Spleen (tissue), 11 donors: ENCODE results near the gene EBPL. TPM values are rescaled to one million over a fixed set of nuclear protein-coding genes. Genes with fewer than 3 reads are reported as not detected.
A peak's percentile ranks its signal among the peaks of the same experiment; 100 is the strongest.
"Not testable (repeated sequence)": the region's sequence is repeated elsewhere in the genome, so short reads cannot be mapped to it uniquely, and the experiment has no call there.

Source experiments
- DNase-seq: peaks from one replicate; pipeline ENCODE4 v3.0.0-alpha.2; 2020
- H3K27ac ChIP-seq, 8 donors: fragments of 200-600 bp; sonication (generic) in 7 of 8; 1 replicate in 4 of 8; 2 replicates in 4 of 8; pipeline versions ENCODE4 v1.5.0 to v1.8.0; 2016 to 2021; ENCODE audit warnings: inconsistent platforms in 4 of 8, mild to moderate bottlenecking in 4 of 8, moderate library complexity in 1 of 8
- H3K27me3 ChIP-seq, 7 donors: fragments of 200-600 bp; sonication (generic) in 6 of 7; replicated peaks in 1 of 7; 1 replicate in 4 of 7; 2 replicates in 3 of 7; pipeline versions ENCODE4 v1.5.0 to v1.8.0; 2016 to 2021; ENCODE audit warnings: inconsistent platforms in 3 of 7, mild to moderate bottlenecking in 1 of 7
- H3K36me3 ChIP-seq, 6 donors: fragments of 200-600 bp; sonication (generic) in 5 of 6; 1 replicate in 4 of 6; 2 replicates in 2 of 6; pipeline versions ENCODE4 v1.5.0 to v1.8.0; 2016 to 2021; ENCODE audit warnings: inconsistent platforms in 2 of 6
- H3K4me1 ChIP-seq, 6 donors: fragments of 200-600 bp; sonication (generic) in 5 of 6; 1 replicate in 3 of 6; 2 replicates in 3 of 6; pipeline versions ENCODE4 v1.5.0 to v1.8.0; 2016 to 2021; ENCODE audit warnings: inconsistent platforms in 3 of 6
- H3K4me3 ChIP-seq, 8 donors: fragments of 200-600 bp; sonication (generic) in 7 of 8; 1 replicate in 4 of 8; 2 replicates in 4 of 8; pipeline versions ENCODE4 v1.5.0 to v1.8.0; 2016 to 2021; ENCODE audit warnings: inconsistent platforms in 4 of 8, mild to moderate bottlenecking in 4 of 8, moderate library complexity in 2 of 8
- H3K9me3 ChIP-seq, 8 donors: fragments of 200-600 bp; sonication (generic) in 7 of 8; 1 replicate in 4 of 8; 2 replicates in 4 of 8; pipeline versions ENCODE4 v1.5.0 to v1.8.0; 2016 to 2021; ENCODE audit warnings: inconsistent platforms in 4 of 8
- POLR2A ChIP-seq, 3 donors: fragments of 450-650 bp; IDR thresholded peaks; one replicate each; pipeline ENCODE4 v1.5.1; 2017; ENCODE audit warnings: antibody characterized with exemption in 3 of 3, mild to moderate bottlenecking in 1 of 3
- POLR2AphosphoS5 ChIP-seq, 3 donors: sonication (generic); formaldehyde crosslinking; IDR thresholded peaks; one replicate each; pipeline ENCODE4 v1.5.1; 2017; ENCODE audit warnings: antibody characterized with exemption in 3 of 3
- WGBS, 5 donors: extraction: QIAGEN DNeasy Blood & Tissue Kit in 3 of 5; methylation state at CpG; one replicate each; pipeline versions ENCODE4 v1.1.5 to v1.1.7; 2013 to 2018; 5-methylcytosine and 5-hydroxymethylcytosine counted together
- intact Hi-C: fragments of 100-400 bp; cut with DNase I; formaldehyde crosslinking; loops from one replicate; pipeline ENCODE4 v1.15.0; 2023; ENCODE audit warnings: low total_unique reads
- polyA plus RNA-seq, 3 donors: library from polyadenylated mRNA; stranded (reverse); fragments of 200-250 nt; gene quantifications; one replicate each; pipeline ENCODE4 v1.2.1, GENCODE V29; 2013
- total RNA-seq, 7 donors: library from RNA; depleted of rRNA in 3 of 7; stranded (reverse); fragments of >200 nt in 3 of 7; fragmentation: NEBNext Ultra II Directional in 4 of 7; extraction: Animal tissue kit (Norgen Biotek cat#: 25700) in 4 of 7; gene quantifications; one replicate each; pipeline versions ENCODE4 v1.1.0 to v1.2.1, GENCODE V29; 2016 to 2021
- TF ChIP-seq, protein P1 (sequence below), 11 experiments: fragments of 200-600 bp in 7 of 11; fragments of 450-650 bp in 4 of 11; sonication (generic) in 4 of 11; IDR thresholded peaks in 8 of 11; conservative IDR thresholded peaks in 3 of 11; 1 replicate in 7 of 11; 2 replicates in 4 of 11; pipeline versions ENCODE4 v1.4.0 to v1.8.0; 2016 to 2021; ENCODE audit warnings: antibody characterized with exemption in 11 of 11, inconsistent platforms in 4 of 11, mild to moderate bottlenecking in 1 of 11
- donor health status: healthy with polysubstance abuse.
- donor health status: DM: no; HTN: no; CAD: no; lungs with moderate emphysema.
- donor health status: DM: no; HTN: no; CAD: no.
- donor health status: Bipolar disorder and iron deficiency.
- donor health status: healthy.
- donor health status: DM: no; HTN: no; CAD: no.
- donor health status: DM: yes; HTN: yes; CAD: no.

EBPL gene
- total and polyA plus RNA-seq, 10 donors: 20.1 to 69.4 (median 33.8) TPM

DNA sequence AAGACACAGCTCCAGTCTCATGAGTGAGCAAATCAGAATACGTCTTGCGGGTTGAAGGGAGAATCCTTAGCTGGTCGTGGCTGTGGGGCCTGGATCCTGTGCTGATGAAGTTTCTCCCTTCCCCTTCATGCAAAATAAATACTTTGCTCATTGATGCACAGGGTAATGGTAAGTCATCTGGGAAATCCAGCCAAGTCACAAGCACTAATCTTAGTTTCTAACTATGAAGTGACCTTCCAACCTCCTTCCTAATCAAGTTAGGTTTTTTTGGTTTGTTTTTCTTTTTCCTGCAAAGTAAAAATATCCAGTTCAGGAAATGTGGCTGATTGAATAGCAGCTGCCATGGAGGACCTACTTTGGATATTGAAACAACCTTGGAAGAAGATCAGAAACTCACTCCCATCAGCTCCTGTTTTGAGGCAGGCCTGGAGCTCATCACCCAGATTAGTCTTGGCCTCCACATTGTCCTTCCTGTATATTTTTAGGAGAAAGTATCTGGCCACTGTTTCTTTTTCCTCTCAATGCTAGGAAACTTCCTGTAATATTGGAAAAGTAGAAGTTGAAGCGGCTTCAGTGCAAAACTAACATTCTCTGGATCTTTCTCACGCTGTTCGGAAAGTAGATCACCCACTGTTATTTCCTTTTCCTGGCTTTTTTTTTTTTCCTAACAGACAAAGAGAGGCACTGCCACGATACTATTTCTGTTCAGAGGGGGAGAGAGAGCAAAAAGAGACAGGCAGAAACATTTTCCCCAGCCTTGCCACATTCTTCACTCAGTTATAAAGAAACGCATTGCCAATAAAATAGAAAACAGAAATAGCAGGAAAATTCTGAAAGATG, 75.2 kb downstream of the EBPL start:
- no peak for DNase-seq
- WGBS, 5 donors: 42 to 55% (median 50%) methylated on average over 8 of the region's 8 CpGs
- Histone ChIP-seq H3K27me3 (no peaks in the 10 kb centered on the region), H3K36me3 (no peaks in the 10 kb centered on the region), H3K27ac (peak overlapping the region; percentile 33 to 78 (median 61)), H3K9me3 (peaks cover 0 to 10% (median 5%) of the 10 kb centered on the region in 8 donors), H3K4me1 (peaks cover 0 to 32% (median 12%) of the 10 kb centered on the region in 6 donors), H3K4me3 (no peak overlapping the region)
- intact Hi-C loops: no loop called here
- TF ChIP-seq, protein P1, sequence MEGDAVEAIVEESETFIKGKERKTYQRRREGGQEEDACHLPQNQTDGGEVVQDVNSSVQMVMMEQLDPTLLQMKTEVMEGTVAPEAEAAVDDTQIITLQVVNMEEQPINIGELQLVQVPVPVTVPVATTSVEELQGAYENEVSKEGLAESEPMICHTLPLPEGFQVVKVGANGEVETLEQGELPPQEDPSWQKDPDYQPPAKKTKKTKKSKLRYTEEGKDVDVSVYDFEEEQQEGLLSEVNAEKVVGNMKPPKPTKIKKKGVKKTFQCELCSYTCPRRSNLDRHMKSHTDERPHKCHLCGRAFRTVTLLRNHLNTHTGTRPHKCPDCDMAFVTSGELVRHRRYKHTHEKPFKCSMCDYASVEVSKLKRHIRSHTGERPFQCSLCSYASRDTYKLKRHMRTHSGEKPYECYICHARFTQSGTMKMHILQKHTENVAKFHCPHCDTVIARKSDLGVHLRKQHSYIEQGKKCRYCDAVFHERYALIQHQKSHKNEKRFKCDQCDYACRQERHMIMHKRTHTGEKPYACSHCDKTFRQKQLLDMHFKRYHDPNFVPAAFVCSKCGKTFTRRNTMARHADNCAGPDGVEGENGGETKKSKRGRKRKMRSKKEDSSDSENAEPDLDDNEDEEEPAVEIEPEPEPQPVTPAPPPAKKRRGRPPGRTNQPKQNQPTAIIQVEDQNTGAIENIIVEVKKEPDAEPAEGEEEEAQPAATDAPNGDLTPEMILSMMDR (IDR thresholded peaks at IDR 0.05 in 8 of 11, conservative IDR thresholded peaks at IDR 0.05 in 3 of 11): no peak
- no peak for TF ChIP-seq POLR2AphosphoS5 (IDR thresholded peaks at IDR 0.05)
- no peak for TF ChIP-seq POLR2A (IDR thresholded peaks at IDR 0.05)

DNA sequence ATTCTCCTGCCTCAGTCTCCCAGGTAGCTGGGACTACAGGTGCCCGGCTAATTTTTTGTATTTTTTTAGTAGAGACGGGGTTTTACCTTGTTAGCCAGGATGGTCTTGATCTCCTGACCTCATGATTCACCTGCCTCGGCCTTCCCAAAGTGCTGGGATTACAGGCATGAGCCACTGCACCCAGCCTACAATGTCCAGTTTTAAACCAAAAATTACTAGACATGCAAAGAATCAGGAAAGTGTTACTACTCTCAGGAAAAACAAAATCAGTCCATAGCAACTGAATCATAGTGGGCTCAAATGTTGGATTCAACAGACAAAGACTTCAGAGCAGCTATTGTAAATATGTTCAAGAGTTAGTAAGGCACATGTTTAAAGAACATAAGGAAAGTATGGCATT, 79.2 kb downstream of the EBPL start:
- H3K9me3 ChIP-seq, H3K27ac ChIP-seq, intact Hi-C loops, H3K27me3 ChIP-seq, H3K4me3 ChIP-seq, DNase-seq, H3K36me3 ChIP-seq: not testable (repeated sequence)
- peaks cover 5 to 39% (median 21%) of the 10 kb centered on the region in 6 donors for H3K4me1 ChIP-seq
- 87 to 97% (median 97%) methylated on average over 3 of the region's 3 CpGs for WGBS, 5 donors

Other genes starting within 250 kb of the EBPL start
- gene CAB39L, start 247.4 kb downstream of the EBPL start, total RNA-seq: 1 to 10 TPM; 5.0 to 7.5 (median 6.2) TPM
- 1 to 10 TPM; 1.6 to 3.2 (median 2.0) TPM for gene CAB39L, start 247.4 kb downstream of the EBPL start, polyA plus RNA-seq
- 10 to 100 TPM; 18.7 to 26.7 (median 21.9) TPM for gene SETDB2, start 247.2 kb downstream of the EBPL start, total RNA-seq
- 1 to 10 TPM; 5.4 to 6.4 (median 6.1) TPM for gene SETDB2, start 247.2 kb downstream of the EBPL start, polyA plus RNA-seq
- gene PHF11, start 195.5 kb downstream of the EBPL start, total RNA-seq: 10 to 100 TPM; 50.5 to 78.6 (median 67.0) TPM
- gene PHF11, start 195.5 kb downstream of the EBPL start, polyA plus RNA-seq: 100 to 1,000 TPM in 1 of 3 donors, 10 to 100 TPM in 2; 85.9 to 117 (median 85.9) TPM
- 10 to 100 TPM; 19.4 to 30.9 (median 29.3) TPM for gene RCBTB1, start 105.9 kb downstream of the EBPL start, total RNA-seq
- gene RCBTB1, start 105.9 kb downstream of the EBPL start, polyA plus RNA-seq: 10 to 100 TPM in 2 of 3 donors, 1 to 10 TPM in 1; 10.0 to 13.7 (median 10.3) TPM
- gene ARL11, start 63.0 kb downstream of the EBPL start, total RNA-seq: 10 to 100 TPM in 5 of 7 donors, 1 to 10 TPM in 2; 8.5 to 15.7 (median 11.7) TPM
- 10 to 100 TPM in 1 of 3 donors, 1 to 10 TPM in 2; 4.7 to 11.8 (median 8.8) TPM for gene ARL11, start 63.0 kb downstream of the EBPL start, polyA plus RNA-seq
- gene KPNA3, start 101.2 kb upstream of the EBPL start, total RNA-seq: 10 to 100 TPM; 18.6 to 26.3 (median 21.0) TPM
- gene KPNA3, start 101.2 kb upstream of the EBPL start, polyA plus RNA-seq: 10 to 100 TPM in 2 of 3 donors, 1 to 10 TPM in 1; 9.6 to 15.6 (median 12.3) TPM
- 1 to 10 TPM; 3.5 to 7.7 (median 4.9) TPM for gene SPRYD7, start 244.9 kb upstream of the EBPL start, total RNA-seq
- gene SPRYD7, start 244.9 kb upstream of the EBPL start, polyA plus RNA-seq: 1 to 10 TPM; 3.5 to 5.7 (median 3.6) TPM